H9 (cell line): Measurements from ENCODE around the gene TMEM208. TPM values are rescaled to one million over a fixed set of nuclear protein-coding genes. Genes with fewer than 3 reads are reported as not detected.

Experiments used
- DNase-seq: peaks from one replicate; pipeline ENCODE4 v3.0.0-alpha.2; 2017
- H2AFZ ChIP-seq: one replicate; pipeline ENCODE4 v1.6.1; 2013; ENCODE audit warnings: mild to moderate bottlenecking, low read length, control low read depth, moderate library complexity
- H2AK5ac ChIP-seq: 2 replicates; pipeline ENCODE4 v1.6.1; 2013; ENCODE audit warnings: low read length, control low read depth, mixed read lengths; ENCODE audit not compliant: insufficient read length
- H2BK120ac ChIP-seq: one replicate; pipeline ENCODE4 v1.6.1; 2013; ENCODE audit warnings: low read depth, mild to moderate bottlenecking, low read length, control low read depth, inconsistent platforms; ENCODE audit not compliant: poor library complexity, severe bottlenecking
- H2BK12ac ChIP-seq: 2 replicates; pipeline ENCODE4 v1.6.1; 2013; ENCODE audit warnings: low read length, control low read depth, mixed read lengths, low read depth; ENCODE audit not compliant: insufficient read length
- H2BK15ac ChIP-seq: 2 replicates; pipeline ENCODE4 v1.6.1; 2013; ENCODE audit warnings: low read depth, low read length, control low read depth
- H2BK20ac ChIP-seq: one replicate; pipeline ENCODE4 v1.6.1; 2013; ENCODE audit warnings: low read depth, mild to moderate bottlenecking, low read length, control low read depth, inconsistent platforms; ENCODE audit not compliant: poor library complexity, severe bottlenecking
- H2BK5ac ChIP-seq: 2 replicates; pipeline ENCODE4 v1.6.1; 2013; ENCODE audit warnings: low read length, control low read depth, mixed read lengths; ENCODE audit not compliant: insufficient read length
- H3K14ac ChIP-seq: 2 replicates; pipeline ENCODE4 v1.6.1; 2013; ENCODE audit warnings: low read length, control low read depth; ENCODE audit not compliant: insufficient read depth
- H3K18ac ChIP-seq: 2 replicates; pipeline ENCODE4 v1.6.1; 2013; ENCODE audit warnings: low read depth, mild to moderate bottlenecking, mixed read lengths, low read length, control low read depth; ENCODE audit not compliant: insufficient read length
- H3K23ac ChIP-seq: 2 replicates; pipeline ENCODE4 v1.6.1; 2013; ENCODE audit warnings: low read length, control low read depth, mixed read lengths, low read depth; ENCODE audit not compliant: insufficient read length
- H3K23me2 ChIP-seq: 2 replicates; pipeline ENCODE4 v1.6.1; 2013; ENCODE audit warnings: low read depth, mild to moderate bottlenecking, mixed read lengths, low read length, control low read depth; ENCODE audit not compliant: insufficient read length, poor library complexity, severe bottlenecking
- H3K27ac ChIP-seq: 2 replicates; pipeline ENCODE4 v1.5.1; 2013; ENCODE audit warnings: low read length, control low read depth, mixed read lengths, low read depth; ENCODE audit not compliant: insufficient read length
- H3K27me3 ChIP-seq: 2 replicates; pipeline ENCODE4 v1.6.1; 2013; ENCODE audit warnings: low read length, control low read depth, inconsistent platforms; ENCODE audit not compliant: insufficient read depth
- H3K4ac ChIP-seq: 2 replicates; pipeline ENCODE4 v1.6.1; 2013; ENCODE audit warnings: low read depth, mild to moderate bottlenecking, control low read depth, inconsistent platforms, low read length, moderate library complexity
- H3K4me1 ChIP-seq: 2 replicates; pipeline ENCODE4 v1.6.1; 2013; ENCODE audit warnings: low read length, control low read depth, inconsistent platforms; ENCODE audit not compliant: insufficient read depth
- H3K4me2 ChIP-seq: 2 replicates; pipeline ENCODE4 v1.6.1; 2013; ENCODE audit warnings: low read length, control low read depth, mixed read lengths; ENCODE audit not compliant: insufficient read length, insufficient read depth
- H3K56ac ChIP-seq: 2 replicates; pipeline ENCODE4 v1.6.1; 2013; ENCODE audit warnings: low read depth, mild to moderate bottlenecking, mixed read lengths, low read length, control low read depth; ENCODE audit not compliant: insufficient read length
- H3K79me1 ChIP-seq: 2 replicates; pipeline ENCODE4 v1.6.1; 2013; ENCODE audit warnings: low read depth, mild to moderate bottlenecking, moderate library complexity, low read length, control low read depth, inconsistent platforms; ENCODE audit not compliant: insufficient read depth, poor library complexity, severe bottlenecking
- H3K79me2 ChIP-seq: 2 replicates; pipeline ENCODE4 v1.6.1; 2013; ENCODE audit warnings: low read length, control low read depth, inconsistent platforms; ENCODE audit not compliant: insufficient read depth
- H3K9ac ChIP-seq: 2 replicates; pipeline ENCODE4 v1.6.1; 2013; ENCODE audit warnings: low read length, control low read depth, mixed read lengths; ENCODE audit not compliant: insufficient read length; ENCODE audit errors: extremely low read depth
- H3K9me3 ChIP-seq: one replicate; pipeline ENCODE4 v1.6.1; 2013; ENCODE audit warnings: low read depth, low read length, inconsistent platforms; ENCODE audit not compliant: control insufficient read depth
- H3T11ph ChIP-seq: one replicate; pipeline ENCODE4 v1.6.1; 2013; ENCODE audit warnings: mild to moderate bottlenecking, low read length, control low read depth, inconsistent platforms
- H4K20me1 ChIP-seq: one replicate; pipeline ENCODE4 v1.6.1; 2013; ENCODE audit not compliant: control insufficient read depth, insufficient read length, insufficient read depth
- H4K5ac ChIP-seq: 2 replicates; pipeline ENCODE4 v1.6.1; 2013; ENCODE audit warnings: low read depth, mild to moderate bottlenecking, mixed read lengths, low read length, control low read depth; ENCODE audit not compliant: insufficient read length
- H4K8ac ChIP-seq: replicated peaks from 2 replicates; pipeline ENCODE4 v1.6.1; 2013; ENCODE audit warnings: low read length, control low read depth, mixed read lengths, low read depth; ENCODE audit not compliant: insufficient read length
- H4K91ac ChIP-seq: 2 replicates; pipeline ENCODE4 v1.6.1; 2013; ENCODE audit warnings: low read depth, mild to moderate bottlenecking, moderate library complexity, mixed read lengths, low read length, control low read depth; ENCODE audit not compliant: insufficient read length
- H3K27ac Mint-ChIP-seq, 3 experiments: 2 replicates in 2 of 3; 3 replicates in 1 of 3; pipeline ENCODE4 v1.8.0; 2020 to 2021; ENCODE audit warnings: mixed read lengths in 3 of 3, mild to moderate bottlenecking in 1 of 3, moderate library complexity in 1 of 3
- H3K27me3 Mint-ChIP-seq: 2 replicates; pipeline ENCODE4 v1.8.0; 2021; ENCODE audit warnings: low read depth, mild to moderate bottlenecking, moderate library complexity, mixed read lengths
- H3K36me3 Mint-ChIP-seq, 3 experiments: 2 replicates in 2 of 3; 3 replicates in 1 of 3; pipeline ENCODE4 v1.8.0; 2020 to 2021; ENCODE audit warnings: low read depth in 3 of 3, mixed read lengths in 3 of 3; ENCODE audit not compliant: insufficient read depth in 1 of 3
- H3K4me1 Mint-ChIP-seq, 2 experiments: 2 replicates each; pipeline ENCODE4 v1.8.0; 2020; ENCODE audit warnings: mixed read lengths in 2 of 2
- H3K4me3 Mint-ChIP-seq, 2 experiments: 2 replicates in 1 of 2; 3 replicates in 1 of 2; pipeline ENCODE4 v1.8.0; 2020 to 2021; ENCODE audit warnings: mild to moderate bottlenecking in 2 of 2, mixed read lengths in 2 of 2, moderate library complexity in 1 of 2
- H3K9me3 Mint-ChIP-seq, 2 experiments: 2 replicates in 1 of 2; 3 replicates in 1 of 2; pipeline ENCODE4 v1.8.0; 2020; ENCODE audit warnings: mild to moderate bottlenecking in 2 of 2, mixed read lengths in 2 of 2, moderate library complexity in 1 of 2
- CTCF ChIP-seq: fragments of 200-600 bp; sonication (generic); conservative IDR thresholded peaks from 3 replicates; pipeline ENCODE4 v1.8.0; 2021; ENCODE audit warnings: antibody characterized with exemption, mild to moderate bottlenecking
- WGBS: extraction: QIAGEN DNeasy Blood & Tissue Kit; methylation state at CpG from one replicate; pipeline ENCODE4 v1.1.7; 2013; ENCODE audit warnings: missing lambda C conversion rate, low lambda C conversion rate, mixed read lengths; ENCODE audit not compliant: insufficient read length; ENCODE audit errors: extremely low coverage; 5-methylcytosine and 5-hydroxymethylcytosine counted together
- total RNA-seq: library from RNA; stranded (reverse); gene quantifications from 2 replicates; pipeline ENCODE4 v1.2.1, GENCODE V29; 2021

The TMEM208 gene
- total RNA-seq, 1 experiment from 2014 or later = 42.6 TPM

DNA sequence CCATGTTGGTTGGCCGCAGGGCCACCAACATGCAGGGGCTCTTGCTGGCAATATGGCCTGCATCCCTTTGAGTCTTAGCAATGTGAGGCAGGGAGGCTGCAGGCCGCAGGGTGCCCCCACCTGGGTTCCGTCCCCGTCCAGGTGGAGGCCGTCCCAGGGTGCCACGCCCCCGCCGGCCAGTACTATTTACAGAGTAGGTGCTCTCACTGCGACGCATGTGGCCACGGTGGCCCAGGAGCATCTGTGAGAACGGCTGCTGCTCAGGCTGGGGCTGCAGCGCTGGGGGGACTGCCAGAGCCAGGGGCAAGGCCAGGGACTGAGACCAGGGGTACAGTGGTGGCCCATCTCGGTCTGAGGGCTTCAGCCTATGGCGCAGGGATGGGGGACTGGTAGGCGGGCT is 46.8 kb upstream of the TMEM208 start:
- Histone ChIP-seq H3K4ac (no peak overlapping the region), H3K9ac (no peak overlapping the region), H3K4me2 (no peak overlapping the region), H3K79me2 (no peaks in the 10 kb centered on the region), H3K9me3 (no peaks in the 10 kb centered on the region), H3T11ph (no peak overlapping the region), H2BK20ac (no peak overlapping the region), H2AK5ac (no peak overlapping the region), H2BK5ac (no peak overlapping the region), H2BK15ac (no peak overlapping the region), H3K56ac (no peak overlapping the region), H2AFZ (no peak overlapping the region), H4K91ac (no peak overlapping the region), H3K4me1 (peaks cover 2% of the 10 kb centered on the region; the same call in 1 of the 2 replicates), H3K23ac (no peak overlapping the region), H4K8ac (no peak overlapping the region), H3K23me2 (peaks cover 22% of the 10 kb centered on the region), H2BK120ac (no peak overlapping the region), H3K79me1 (no peaks in the 10 kb centered on the region), H3K18ac (no peak overlapping the region), H4K20me1 (no peaks in the 10 kb centered on the region), H3K27ac (no peak overlapping the region), H3K14ac (no peak overlapping the region), H4K5ac (no peak overlapping the region), H2BK12ac (no peak overlapping the region), H3K27me3 (peaks cover 8% of the 10 kb centered on the region; the same call in 1 of the 2 replicates)
- TF ChIP-seq CTCF = no peak
- Mint-ChIP-seq H3K4me3 (no peak overlapping the region), H3K27ac (no peak overlapping the region), H3K36me3 (peaks cover 0 to 7% (median 4%) of the 10 kb centered on the region in 3 experiments; a peak in 2 of 7 replicates), H3K27me3 (peaks cover 38% of the 10 kb centered on the region), H3K4me1 (peaks cover 17 to 18% of the 10 kb centered on the region in 2 experiments), H3K9me3 (no peaks in the 10 kb centered on the region)
- DNase-seq = no peak
- no CpG with 5 or more reads among the region's 16 CpGs for WGBS
